NCI-H128 (cell line): ENCODE results near the gene SLX1B.
"Not testable (repeated sequence)": the region's sequence is repeated elsewhere in the genome, so short reads cannot be mapped to it uniquely, and the experiment has no call there.

Experiments used
- DNase-seq: peaks from one replicate; lab custom pipeline; 2025; ENCODE audit not compliant: unreplicated experiment; lab: John Stamatoyannopoulos, UW

The SLX1B gene

DNA sequence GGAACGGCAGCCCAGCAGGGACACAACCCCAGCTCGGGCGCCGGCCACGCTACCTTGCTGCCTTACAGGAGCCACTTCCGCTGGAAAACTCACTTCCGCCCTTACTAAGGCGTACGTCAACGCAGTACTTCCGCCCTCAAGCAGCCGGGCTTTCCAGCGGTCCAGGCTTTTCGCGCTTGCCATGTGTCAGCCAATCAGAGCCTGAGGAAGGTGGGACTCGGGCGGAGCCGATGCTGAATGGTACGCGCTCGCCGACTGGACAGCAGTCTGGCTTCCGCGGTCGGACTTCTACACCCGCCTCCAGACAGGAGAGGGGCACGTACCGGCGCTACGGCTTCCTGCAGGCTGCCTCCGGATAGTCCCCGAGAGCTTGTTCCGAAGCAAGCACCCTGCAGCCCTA, at the start of gene SLX1B, which contains the start of gene BOLA2:
Gene SLX1B, plus strand, starts transcription at position 265 of the 400 bp plus-strand sequence.
Gene BOLA2, minus strand, starts transcription at position 83 of the 400 bp plus-strand sequence. CDS start 98 bp downstream, outside the sequence.
- not testable (repeated sequence) for DNase-seq

DNA sequence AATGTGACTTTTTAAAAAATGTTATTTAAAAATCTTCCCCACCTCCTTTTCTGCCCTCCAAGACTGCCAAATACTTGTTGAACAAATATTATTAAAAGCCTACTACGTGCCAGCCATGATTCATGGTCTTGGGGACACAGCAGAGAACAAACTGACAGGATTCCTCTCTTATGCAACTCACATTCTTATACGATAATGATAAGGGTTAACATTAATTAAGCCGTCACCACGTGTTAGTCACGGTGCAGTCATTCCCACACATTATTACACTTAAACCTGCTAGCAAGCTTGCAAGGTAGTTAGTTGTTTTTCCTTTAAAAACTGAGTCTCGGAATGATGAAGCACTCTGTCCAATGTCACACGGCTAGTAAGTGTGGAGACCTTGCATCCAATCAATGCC, 49.1 kb upstream of the SLX1B start:
- not testable (repeated sequence) for DNase-seq

DNA sequence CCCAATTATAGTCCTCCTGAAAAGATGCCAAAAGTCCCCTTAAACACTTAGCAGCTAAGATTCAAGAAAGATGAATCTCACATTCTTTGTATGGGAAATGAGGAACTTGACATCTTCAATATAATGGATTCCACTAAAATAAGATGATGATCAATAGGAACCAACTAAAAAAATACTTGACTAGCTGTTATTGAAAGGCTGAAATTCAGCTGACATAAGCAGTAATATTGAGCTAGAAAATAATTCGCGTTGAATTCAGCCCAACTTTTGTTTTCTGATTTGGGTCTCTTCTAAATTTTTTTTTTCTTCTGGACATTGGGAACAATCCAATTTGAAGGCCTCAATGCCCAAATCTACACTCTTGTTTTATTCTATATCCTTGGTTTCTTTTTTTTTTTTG, 30.7 kb upstream of the SLX1B start:
- DNase-seq, result not testable (repeated sequence)

DNA sequence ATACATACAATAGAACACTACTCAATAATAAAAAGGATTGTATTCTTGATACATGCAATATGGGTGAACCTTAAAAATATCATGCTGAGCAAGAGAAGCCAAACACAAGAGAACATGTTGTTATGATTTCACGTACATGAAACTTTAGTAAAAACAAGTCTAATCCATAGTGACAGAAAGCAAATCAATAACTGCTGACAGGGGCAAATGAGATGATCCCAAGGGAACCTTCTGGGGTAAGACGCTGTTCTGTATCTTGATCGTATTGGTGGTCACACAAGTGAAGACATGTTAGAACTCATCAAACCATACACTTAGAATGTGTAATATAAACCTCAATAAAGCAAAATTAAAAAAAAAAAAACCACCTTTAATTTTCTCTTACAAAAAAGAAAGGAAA, 28.9 kb upstream of the SLX1B start:
- not testable (repeated sequence) for DNase-seq

DNA sequence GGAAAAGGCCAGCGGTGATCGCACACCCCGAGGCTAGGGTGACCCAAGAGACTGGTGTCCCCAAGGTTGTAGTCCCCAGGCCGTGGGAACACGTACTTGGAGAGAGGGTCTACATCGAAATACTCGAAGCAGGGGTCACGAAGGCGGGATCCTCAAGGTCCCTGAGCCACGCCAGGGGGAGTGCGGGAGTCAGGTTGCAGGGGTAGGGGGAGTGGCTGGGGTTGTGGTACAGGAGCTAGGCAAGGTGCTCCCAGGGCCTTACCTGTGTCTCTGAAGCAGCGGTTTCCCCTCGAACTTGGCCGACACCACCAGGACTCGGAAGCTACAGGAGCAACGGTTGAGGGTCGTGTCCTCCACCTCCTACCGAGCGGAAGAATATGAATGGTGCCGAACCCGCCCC, 579 bp upstream of the SLX1B start:
- DNase-seq, result not testable (repeated sequence)

DNA sequence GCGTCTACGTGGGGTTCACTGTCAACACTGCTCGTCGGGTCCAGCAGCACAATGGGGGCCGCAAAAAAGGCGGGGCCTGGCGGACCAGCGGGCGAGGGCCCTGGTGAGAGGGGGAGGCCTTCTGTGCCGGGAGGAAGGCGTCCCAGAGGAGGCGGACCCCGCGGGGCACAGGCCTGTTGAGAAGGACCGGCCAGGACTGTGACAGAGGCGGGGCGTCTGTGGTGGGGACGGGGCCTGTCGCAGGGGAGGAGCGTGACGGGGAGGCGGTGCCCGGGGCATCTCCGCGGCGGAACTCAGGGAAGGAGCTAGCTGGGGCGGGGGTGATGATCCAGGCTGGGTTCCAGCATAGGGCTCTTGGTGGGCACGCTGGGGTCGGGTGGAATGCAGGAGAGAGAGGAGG, 495 bp downstream of the SLX1B start:
- DNase-seq, result not testable (repeated sequence)

DNA sequence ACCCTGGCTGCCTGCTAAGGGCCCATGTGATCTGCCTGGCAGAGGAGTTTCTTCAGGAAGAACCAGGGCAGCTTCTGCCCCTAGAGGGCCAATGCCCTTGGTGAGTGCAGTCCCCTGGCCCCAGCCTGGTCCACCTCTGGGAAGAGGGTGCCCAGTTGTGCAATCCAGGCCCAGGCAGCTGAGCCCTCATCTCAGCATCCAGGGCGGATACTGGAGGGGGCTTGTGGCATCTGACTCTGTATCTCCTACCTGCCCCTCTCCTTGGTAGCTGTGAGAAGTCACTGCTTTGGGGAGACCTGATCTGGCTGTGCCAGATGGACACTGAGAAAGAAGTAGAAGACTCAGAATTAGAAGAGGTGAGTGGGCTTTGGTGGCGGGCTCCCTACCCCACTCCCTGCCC, 3.3 kb downstream of the SLX1B start:
- not testable (repeated sequence) for DNase-seq

DNA sequence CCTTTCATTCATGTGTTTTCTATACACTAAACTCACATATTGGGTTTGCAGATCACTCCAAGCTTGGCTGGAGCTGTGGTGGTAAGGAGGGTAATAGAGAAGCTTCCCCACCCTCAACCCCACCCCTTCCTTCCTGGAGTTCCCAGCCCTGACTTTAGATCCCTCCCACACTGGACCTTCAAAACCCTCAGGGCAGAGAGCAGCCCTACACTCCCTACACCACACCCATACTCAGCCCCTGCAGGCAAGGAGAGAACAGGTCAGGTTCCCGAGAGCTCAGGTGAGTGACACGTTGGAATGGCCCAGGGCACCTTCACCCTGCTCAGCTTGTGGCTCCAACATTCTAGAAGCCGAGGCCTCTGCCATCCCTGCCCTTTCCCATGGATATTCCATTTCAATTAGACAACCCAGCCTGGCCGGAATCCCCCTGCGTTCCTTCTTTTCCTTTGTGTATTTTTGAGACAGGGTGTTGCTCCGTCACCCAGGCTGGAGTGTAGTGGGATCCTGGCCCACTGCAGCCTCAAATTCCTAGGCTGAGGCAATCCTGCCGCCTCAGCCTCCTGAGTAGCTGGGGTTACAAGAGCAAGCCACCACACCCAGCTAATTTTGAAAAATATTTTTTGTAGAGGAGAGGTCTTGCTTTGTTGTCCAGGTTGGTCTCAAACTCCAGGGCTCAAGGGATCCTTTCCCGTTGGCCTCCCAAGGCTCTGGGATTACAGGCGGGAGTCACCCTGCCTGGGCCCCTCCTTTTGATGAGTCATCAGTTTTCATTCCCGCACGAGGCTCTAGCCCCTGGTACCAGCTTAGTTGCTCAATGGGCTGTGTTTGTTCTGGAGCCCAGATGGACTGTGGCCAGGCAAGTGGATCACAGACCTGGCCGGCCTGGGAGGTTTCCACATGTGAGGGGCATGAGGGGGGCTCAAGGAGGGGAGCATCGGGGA, 5.6 kb downstream of the SLX1B start, which contains the start of gene SULT1A4:
Gene SULT1A4, plus strand, starts transcription at position 208 of the 941 bp plus-strand sequence. CDS start 1,473 bp downstream, outside the sequence.
- not testable (repeated sequence) for DNase-seq

DNA sequence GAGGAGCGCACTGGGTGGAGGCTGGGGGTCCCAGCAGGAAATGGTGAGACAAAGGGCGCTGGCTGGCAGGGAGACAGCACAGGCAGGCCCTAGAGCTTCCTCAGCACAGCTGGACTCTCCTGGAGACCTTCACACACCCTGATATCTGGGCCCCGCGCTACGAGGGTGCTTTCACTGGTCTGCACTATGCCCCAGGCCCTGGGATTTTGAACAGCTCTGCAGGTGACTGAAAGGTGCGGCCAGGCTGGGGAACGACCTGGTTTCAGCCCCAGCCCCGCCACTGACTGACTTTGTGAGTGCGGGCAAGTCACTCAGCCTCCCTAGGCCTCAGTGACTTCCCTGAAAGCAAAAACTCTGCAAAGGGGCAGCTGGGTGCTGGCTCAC, 6.3 kb downstream of the SLX1B start:
- not testable (repeated sequence) for DNase-seq

DNA sequence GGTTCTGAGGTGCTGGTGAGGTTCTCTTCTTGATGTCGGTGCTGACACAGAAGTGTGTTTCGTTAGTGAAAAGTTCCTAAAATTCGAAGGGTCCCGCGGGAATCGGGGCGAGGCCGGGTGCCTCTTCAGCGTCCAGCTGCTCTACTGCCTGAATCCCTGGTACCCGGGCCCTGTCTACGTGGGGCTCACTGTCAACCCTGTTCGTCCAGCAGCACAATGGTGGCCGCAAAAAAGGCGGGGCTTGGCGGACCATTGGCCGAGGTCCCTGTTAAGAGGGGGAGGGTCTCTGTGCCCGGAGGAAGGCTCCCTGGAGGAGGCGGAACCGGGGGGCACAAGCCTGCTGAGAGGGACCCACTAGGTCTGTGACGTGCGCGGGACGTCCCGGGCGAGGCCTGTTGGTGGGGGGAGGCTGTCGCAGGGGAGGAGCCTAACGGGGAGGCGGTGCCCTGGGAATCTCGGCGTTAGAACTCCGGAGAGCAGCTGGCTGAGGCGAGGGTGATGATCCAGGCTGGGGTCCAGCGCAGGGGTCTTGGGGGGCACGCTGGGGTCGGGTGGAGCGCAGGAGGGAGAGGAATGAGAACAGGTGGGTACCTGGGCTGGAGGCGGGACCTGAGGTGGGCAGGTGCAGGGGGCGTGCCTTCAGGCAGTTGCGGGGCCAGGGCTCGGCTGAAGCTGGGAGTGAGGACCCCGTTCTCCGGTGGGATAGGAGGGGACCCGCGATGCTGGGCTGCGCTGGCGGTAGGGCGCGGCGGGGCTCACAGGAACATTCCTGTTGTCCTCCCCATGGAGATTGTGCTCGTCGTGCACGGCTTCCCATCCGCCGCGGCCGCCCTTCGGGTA, 11.9 kb downstream of the SLX1B start:
- DNase-seq, result not testable (repeated sequence)

DNA sequence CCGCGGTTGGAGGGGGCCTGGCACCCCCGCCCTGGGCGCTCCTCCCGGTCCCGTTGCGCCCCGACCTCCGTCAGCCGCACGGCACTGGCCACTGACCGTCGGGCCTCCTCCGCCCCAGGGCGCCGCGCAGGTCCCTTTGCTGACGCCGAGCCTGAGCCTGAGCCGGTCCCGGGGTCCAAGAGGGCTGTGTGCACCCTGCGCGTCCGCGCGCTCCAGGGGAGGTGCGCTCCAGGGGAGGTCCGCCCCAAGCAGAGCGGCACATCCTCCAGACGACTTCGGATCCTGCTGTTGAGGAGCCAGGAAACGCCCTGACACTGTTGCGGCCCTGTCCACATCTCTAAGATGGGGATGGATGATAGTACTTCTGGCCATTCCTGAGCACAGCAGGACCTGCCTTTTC, 12.6 kb downstream of the SLX1B start:
- not testable (repeated sequence) for DNase-seq

DNA sequence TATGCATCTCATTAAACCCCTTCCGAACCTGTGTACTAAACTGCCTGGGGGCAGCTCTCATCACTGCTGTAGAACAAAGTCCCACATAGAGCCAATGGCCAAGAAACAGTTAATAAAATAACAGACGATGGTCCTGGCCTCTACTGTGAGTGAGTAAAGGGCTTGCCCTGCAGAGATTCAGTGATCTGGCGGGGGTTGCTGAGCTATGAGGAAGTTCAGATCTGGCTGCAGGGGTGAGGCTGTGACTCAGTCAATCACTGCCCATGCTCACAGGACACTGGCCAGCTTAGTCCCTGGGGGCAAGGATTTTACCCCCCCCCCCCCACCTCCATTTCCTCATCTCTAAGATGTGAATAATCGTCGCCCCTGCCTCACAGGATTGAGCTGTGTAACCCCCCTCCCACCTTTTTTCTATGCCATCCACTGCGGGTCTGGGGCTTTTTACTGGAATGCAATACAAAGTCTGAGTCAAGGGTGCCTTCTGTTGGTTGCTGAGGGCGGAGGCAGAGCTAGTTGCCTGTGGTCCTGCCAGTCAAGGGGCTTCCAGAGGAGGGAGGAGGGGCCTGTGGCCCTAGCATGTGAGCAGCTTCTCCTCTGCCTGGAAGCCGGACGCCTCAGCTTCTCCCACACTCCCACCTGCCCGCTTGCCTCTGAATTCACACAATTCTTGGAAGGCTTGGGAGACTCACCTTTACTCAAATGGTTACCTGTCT, 13.5 kb downstream of the SLX1B start:
- DNase-seq, result not testable (repeated sequence)

DNA sequence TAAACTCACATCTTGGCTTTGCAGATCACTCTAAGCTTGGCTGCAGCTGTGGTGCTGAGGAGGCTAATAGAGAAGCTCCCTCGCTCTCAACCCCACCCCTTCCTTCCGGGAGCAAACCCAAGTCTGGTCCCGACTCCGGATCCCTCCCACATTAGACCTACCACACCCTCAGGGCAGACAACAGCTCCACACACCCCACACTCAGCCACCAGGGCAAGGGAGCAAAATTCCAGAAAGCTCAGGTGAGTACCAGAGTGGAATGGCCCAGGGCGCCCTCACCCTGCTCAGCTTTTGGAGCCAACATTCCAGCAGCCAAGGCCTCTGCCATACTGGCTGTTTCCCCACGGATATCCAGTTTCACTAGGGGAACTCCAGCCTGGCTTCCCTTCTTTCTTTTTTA, 15.3 kb downstream of the SLX1B start:
- DNase-seq, result not testable (repeated sequence)

DNA sequence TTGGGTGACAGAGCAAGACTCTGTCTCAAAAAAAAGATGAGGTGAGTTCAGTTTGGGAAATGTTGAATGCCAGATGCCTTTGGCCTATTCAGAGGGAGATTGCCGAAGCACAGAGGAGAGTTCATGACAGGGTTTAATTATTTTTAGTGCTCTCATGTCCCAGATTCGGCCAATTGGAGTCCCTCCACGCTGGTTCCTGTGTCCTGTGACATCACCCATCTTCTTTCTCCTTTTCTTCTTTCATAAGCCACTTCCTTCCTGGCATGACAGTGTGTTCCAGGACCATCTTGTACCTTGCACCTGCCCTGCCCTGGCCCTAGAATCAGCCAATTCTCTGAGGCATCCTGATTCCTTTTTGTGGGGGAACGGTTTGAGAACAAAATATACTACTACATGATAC, 17.7 kb downstream of the SLX1B start:
- not testable (repeated sequence) for DNase-seq

DNA sequence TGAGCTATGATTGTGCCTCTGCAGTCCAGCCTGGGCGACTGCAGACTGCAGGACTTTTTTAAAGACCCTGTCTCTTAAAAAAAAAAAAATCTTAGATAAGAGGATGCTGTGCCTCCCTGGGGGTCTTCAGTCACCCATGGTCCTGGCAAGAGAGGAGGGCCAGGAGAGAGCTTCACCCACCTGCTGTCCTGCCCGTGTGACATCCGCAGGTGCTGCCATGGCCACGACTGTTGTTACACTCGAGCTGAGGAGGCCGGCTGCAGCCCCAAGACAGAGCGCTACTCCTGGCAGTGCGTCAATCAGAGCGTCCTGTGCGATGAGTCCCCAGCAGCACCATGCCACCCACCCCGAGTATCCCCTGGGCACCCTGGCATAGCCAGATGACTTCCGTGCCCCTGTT, 27.9 kb downstream of the SLX1B start:
- not testable (repeated sequence) for DNase-seq

DNA sequence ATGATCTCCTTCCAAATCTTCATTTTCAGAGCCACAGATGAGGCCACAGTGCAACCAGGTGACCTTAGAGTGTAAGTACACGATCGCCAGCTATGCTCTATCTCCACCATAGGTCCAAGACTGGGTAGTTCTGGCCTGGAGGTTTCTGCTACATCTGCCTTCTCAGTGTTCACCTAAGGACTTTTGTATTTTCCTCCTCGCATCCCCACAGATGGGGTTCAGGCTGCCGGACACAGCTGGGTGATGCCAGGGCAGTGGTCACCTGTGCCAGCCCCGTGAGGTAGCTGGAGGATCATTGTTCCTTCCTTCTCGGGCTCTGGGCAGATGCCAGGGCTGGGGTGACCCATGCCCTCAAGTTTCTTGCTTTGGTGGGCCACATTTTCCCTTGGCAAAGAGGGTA, 52.0 kb downstream of the SLX1B start, which contains the start of gene NPIPB12:
Gene NPIPB12, minus strand, starts transcription at position 101 of the 400 bp plus-strand sequence.
- not testable (repeated sequence) for DNase-seq
